Loucy (cell line): ENCODE data around the gene F5.

Experiments
- H2AFZ ChIP-seq: fragments of 200-600 bp; sonication (generic); 2 replicates; pipeline ENCODE4 v1.6.0; 2016; ENCODE audit warnings: antibody characterized with exemption, mild to moderate bottlenecking, low read length, moderate library complexity
- H3F3A ChIP-seq: fragments of 200-600 bp; 2 replicates; pipeline ENCODE4 v1.6.0; 2016; ENCODE audit warnings: antibody characterized with exemption, low read depth, mild to moderate bottlenecking
- H3K27me3 ChIP-seq: fragments of 200-600 bp; sonication (generic); 2 replicates; pipeline ENCODE4 v1.6.1; 2014; ENCODE audit warnings: low read length, mild to moderate bottlenecking; ENCODE audit not compliant: insufficient read depth, poor library complexity, severe bottlenecking
- H3K36me3 ChIP-seq: fragments of 200-600 bp; sonication (generic); 2 replicates; pipeline ENCODE4 v1.6.1; 2016; ENCODE audit warnings: low read length; ENCODE audit not compliant: insufficient read depth
- H3K4me1 ChIP-seq: fragments of 200-600 bp; sonication (generic); 2 replicates; pipeline ENCODE4 v1.5.1; 2014; ENCODE audit warnings: low read length, mild to moderate bottlenecking; ENCODE audit not compliant: insufficient read depth, poor library complexity, severe bottlenecking
- H3K4me2 ChIP-seq: fragments of 200-600 bp; sonication (generic); 2 replicates; pipeline ENCODE4 v1.6.0; 2014; ENCODE audit warnings: antibody characterized with exemption, low read length, low read depth, mild to moderate bottlenecking; ENCODE audit not compliant: poor library complexity, severe bottlenecking
- H3K4me3 ChIP-seq: fragments of 200-600 bp; sonication (generic); 2 replicates; pipeline ENCODE4 v1.5.1; 2014; ENCODE audit warnings: low read length, mild to moderate bottlenecking, mixed read lengths; ENCODE audit not compliant: poor library complexity, severe bottlenecking
- H3K79me2 ChIP-seq: fragments of 200-600 bp; sonication (generic); 2 replicates; pipeline ENCODE4 v1.6.1; 2014; ENCODE audit warnings: low read length; ENCODE audit not compliant: insufficient read depth
- H3K9ac ChIP-seq: fragments of 200-600 bp; sonication (generic); 2 replicates; pipeline ENCODE4 v1.6.0; 2014; ENCODE audit warnings: mild to moderate bottlenecking, low read depth, low read length, moderate library complexity; ENCODE audit not compliant: poor library complexity, severe bottlenecking
- H3K9me2 ChIP-seq: fragments of 200-600 bp; sonication (generic); replicated peaks from 2 replicates; pipeline ENCODE4 v1.6.1; 2016; ENCODE audit warnings: low read depth, low read length, mixed read lengths
- H3K9me3 ChIP-seq: fragments of 200-600 bp; sonication (generic); 2 replicates; pipeline ENCODE4 v1.6.1; 2014; ENCODE audit warnings: mild to moderate bottlenecking, antibody characterized with exemption, low read length, low read depth; ENCODE audit not compliant: insufficient read depth
- H4K20me1 ChIP-seq: fragments of 200-600 bp; sonication (generic); 2 replicates; pipeline ENCODE4 v1.6.0; 2014; ENCODE audit warnings: antibody characterized with exemption, low read length, mild to moderate bottlenecking; ENCODE audit not compliant: insufficient read depth, poor library complexity, severe bottlenecking
- EZH2phosphoT487 ChIP-seq: fragments of 200-600 bp; IDR thresholded peaks from 2 replicates; pipeline ENCODE4 v1.6.1; 2018; ENCODE audit warnings: antibody characterized with exemption, mild to moderate bottlenecking, moderate library complexity, borderline replicate concordance
- TF ChIP-seq, protein P1 (sequence below): fragments of 200-600 bp; sonication (generic); conservative IDR thresholded peaks from 2 replicates; pipeline ENCODE4 v1.5.1; 2014; ENCODE audit warnings: mild to moderate bottlenecking, antibody characterized with exemption, low read length

The F5 gene

DNA sequence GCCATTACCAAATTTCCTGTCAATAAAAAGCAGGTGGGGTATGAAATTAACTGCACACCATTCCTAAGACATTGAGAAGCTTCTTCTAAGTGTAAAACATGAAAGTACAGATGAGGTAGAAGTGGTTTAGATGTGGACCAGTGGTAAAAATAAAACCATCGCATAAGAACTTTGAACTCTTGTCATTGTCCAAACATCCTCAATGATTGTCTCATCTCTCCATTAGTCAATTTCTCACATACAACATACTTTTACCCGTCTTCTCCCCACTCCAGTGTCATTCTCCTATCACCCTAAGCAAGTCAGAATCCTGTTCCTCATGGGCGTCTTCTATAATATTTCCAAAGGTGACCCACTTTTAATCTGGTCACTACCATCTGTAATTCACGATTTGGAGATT is 76.2 kb downstream of the F5 start:
- no peak for TF ChIP-seq EZH2phosphoT487
- TF ChIP-seq, protein P1, sequence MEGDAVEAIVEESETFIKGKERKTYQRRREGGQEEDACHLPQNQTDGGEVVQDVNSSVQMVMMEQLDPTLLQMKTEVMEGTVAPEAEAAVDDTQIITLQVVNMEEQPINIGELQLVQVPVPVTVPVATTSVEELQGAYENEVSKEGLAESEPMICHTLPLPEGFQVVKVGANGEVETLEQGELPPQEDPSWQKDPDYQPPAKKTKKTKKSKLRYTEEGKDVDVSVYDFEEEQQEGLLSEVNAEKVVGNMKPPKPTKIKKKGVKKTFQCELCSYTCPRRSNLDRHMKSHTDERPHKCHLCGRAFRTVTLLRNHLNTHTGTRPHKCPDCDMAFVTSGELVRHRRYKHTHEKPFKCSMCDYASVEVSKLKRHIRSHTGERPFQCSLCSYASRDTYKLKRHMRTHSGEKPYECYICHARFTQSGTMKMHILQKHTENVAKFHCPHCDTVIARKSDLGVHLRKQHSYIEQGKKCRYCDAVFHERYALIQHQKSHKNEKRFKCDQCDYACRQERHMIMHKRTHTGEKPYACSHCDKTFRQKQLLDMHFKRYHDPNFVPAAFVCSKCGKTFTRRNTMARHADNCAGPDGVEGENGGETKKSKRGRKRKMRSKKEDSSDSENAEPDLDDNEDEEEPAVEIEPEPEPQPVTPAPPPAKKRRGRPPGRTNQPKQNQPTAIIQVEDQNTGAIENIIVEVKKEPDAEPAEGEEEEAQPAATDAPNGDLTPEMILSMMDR: no peak
- no peaks in the 10 kb centered on the region for H3K79me2 ChIP-seq
- H3K9ac ChIP-seq: no peak overlapping the region
- H3K4me2 ChIP-seq: peak overlapping the region; percentile 77
- H4K20me1 ChIP-seq: no peaks in the 10 kb centered on the region
- H3K36me3 ChIP-seq: no peaks in the 10 kb centered on the region
- H3K9me3 ChIP-seq: no peaks in the 10 kb centered on the region
- peaks cover 66% of the 10 kb centered on the region for H3K4me1 ChIP-seq
- no peaks in the 10 kb centered on the region for H3K27me3 ChIP-seq
- peak overlapping the region; percentile 23; the same call in 1 of the 2 replicates for H2AFZ ChIP-seq
- peaks cover 20% of the 10 kb centered on the region for H3F3A ChIP-seq
- H3K4me3 ChIP-seq: peak overlapping the region; percentile 30
- H3K9me2 ChIP-seq: no peaks in the 10 kb centered on the region

- peak overlapping the region; percentile 67 for H3K4me3 ChIP-seq
- H3K9ac ChIP-seq: peak overlapping the region; percentile 57
- no peaks in the 10 kb centered on the region for H3K9me2 ChIP-seq
- H3F3A ChIP-seq: peaks cover 20% of the 10 kb centered on the region
- peaks cover 59% of the 10 kb centered on the region for H3K4me1 ChIP-seq
- TF ChIP-seq, protein P1: peak; percentile 56
- no peak for TF ChIP-seq EZH2phosphoT487
- H3K9me3 ChIP-seq: no peaks in the 10 kb centered on the region
- H4K20me1 ChIP-seq: no peaks in the 10 kb centered on the region
- H3K4me2 ChIP-seq: peak overlapping the region; percentile 77
- H3K27me3 ChIP-seq: no peaks in the 10 kb centered on the region
- H3K36me3 ChIP-seq: no peaks in the 10 kb centered on the region
- no peaks in the 10 kb centered on the region for H3K79me2 ChIP-seq
- H2AFZ ChIP-seq: no peak overlapping the region; the same call in 1 of the 2 replicates
Measured at GRCh38 chr1:169509354-169509753, 76.9 kb downstream of the F5 start.

- peak overlapping the region; percentile 67 for H3K4me3 ChIP-seq
Measured at GRCh38 chr1:169508432-169509338, 77.6 kb downstream of the F5 start.

More at GRCh38 chr1:169508432-169509338, 77.6 kb downstream of the F5 start:
- Histone ChIP-seq H3K4me2 (peak overlapping the region; percentile 77), H3K27me3 (no peaks in the 10 kb centered on the region), H3K36me3 (no peaks in the 10 kb centered on the region), H3K9me2 (no peaks in the 10 kb centered on the region), H3K79me2 (no peaks in the 10 kb centered on the region), H3K4me1 (peaks cover 57% of the 10 kb centered on the region), H3K9me3 (no peaks in the 10 kb centered on the region), H3K9ac (peak overlapping the region; percentile 57), H2AFZ (peak overlapping the region; percentile 94), H4K20me1 (no peaks in the 10 kb centered on the region), H3F3A (peaks cover 20% of the 10 kb centered on the region)
- TF ChIP-seq EZH2phosphoT487: no peak
